ENCODE measurements around the gene TCP11L1.
"Not testable (repeated sequence)": the region's sequence is repeated elsewhere in the genome, so short reads cannot be mapped to it uniquely, and the experiment has no call there.

Gene TCP11L1

GRCh38 chr11:33067294-33067693 lies 27.9 kb downstream of the TCP11L1 start:
- Mint-ChIP-seq H3K27ac (no peak overlapping the region), H3K4me1 (ENCODE audit: low read depth) (peaks cover 32% of the 10 kb centered on the region), H3K9me3 (no peaks in the 10 kb centered on the region), H3K27me3 (no peaks in the 10 kb centered on the region), H3K36me3 (ENCODE audit: low read depth) (peaks cover 81% of the 10 kb centered on the region), H3K4me3 (no peak overlapping the region)
- DNase-seq: no peak

- H3K27me3 Mint-ChIP-seq: no peaks in the 10 kb centered on the region
- peaks cover 17% of the 10 kb centered on the region for H3K4me1 Mint-ChIP-seq (ENCODE audit: low read depth)
- no peak for DNase-seq
- no peak overlapping the region for H3K4me3 Mint-ChIP-seq
- H3K9me3 Mint-ChIP-seq: no peaks in the 10 kb centered on the region
- H3K27ac Mint-ChIP-seq: no peak overlapping the region
- H3K36me3 Mint-ChIP-seq (ENCODE audit: low read depth): peaks cover 84% of the 10 kb centered on the region
These were observed 29.4 kb downstream of the TCP11L1 start for GRCh38 chr11:33068611-33069340.

GRCh38 chr11:33072465-33072864 lies 33.1 kb downstream of the TCP11L1 start:
- DNase-seq: no peak
- Mint-ChIP-seq H3K9me3 (no peaks in the 10 kb centered on the region), H3K4me3 (no peak overlapping the region), H3K36me3 (ENCODE audit: low read depth) (peaks cover 85% of the 10 kb centered on the region), H3K4me1 (ENCODE audit: low read depth) (no peaks in the 10 kb centered on the region), H3K27me3 (no peaks in the 10 kb centered on the region), H3K27ac (no peak overlapping the region)

- no peaks in the 10 kb centered on the region for H3K4me1 Mint-ChIP-seq (ENCODE audit: low read depth)
These were observed 44.5 kb downstream of the TCP11L1 start for GRCh38 chr11:33083918-33084317.

GRCh38 chr11:33086017-33086416 lies 46.6 kb downstream of the TCP11L1 start:
- Mint-ChIP-seq H3K27ac (no peak overlapping the region), H3K27me3 (no peaks in the 10 kb centered on the region)

More at GRCh38 chr11:33083918-33084317, 44.5 kb downstream of the TCP11L1 start:
- H3K9me3 Mint-ChIP-seq: no peaks in the 10 kb centered on the region
- H3K36me3 Mint-ChIP-seq (ENCODE audit: low read depth): peaks cover 78% of the 10 kb centered on the region
- no peak overlapping the region for H3K4me3 Mint-ChIP-seq
- H3K27ac Mint-ChIP-seq: peak overlapping the region; percentile 33
- no peaks in the 10 kb centered on the region for H3K27me3 Mint-ChIP-seq
- no peak for DNase-seq

GRCh38 chr11:33089776-33090175 lies 50.4 kb downstream of the TCP11L1 start:
- no peak overlapping the region for H3K4me3 Mint-ChIP-seq
- no peaks in the 10 kb centered on the region for H3K27me3 Mint-ChIP-seq
- no peak overlapping the region for H3K27ac Mint-ChIP-seq
- H3K4me1 Mint-ChIP-seq (ENCODE audit: low read depth): no peaks in the 10 kb centered on the region
- H3K36me3 Mint-ChIP-seq (ENCODE audit: low read depth): peaks cover 65% of the 10 kb centered on the region
- no peak for DNase-seq
- no peaks in the 10 kb centered on the region for H3K9me3 Mint-ChIP-seq

More at GRCh38 chr11:33086017-33086416, 46.6 kb downstream of the TCP11L1 start:
- DNase-seq: no peak
- Mint-ChIP-seq H3K9me3 (no peaks in the 10 kb centered on the region), H3K36me3 (ENCODE audit: low read depth) (peaks cover 77% of the 10 kb centered on the region), H3K4me1 (ENCODE audit: low read depth) (no peaks in the 10 kb centered on the region), H3K4me3 (no peak overlapping the region)

GRCh38 chr11:33094157-33094556 lies 54.8 kb downstream of the TCP11L1 start:
- no peaks in the 10 kb centered on the region for H3K4me1 Mint-ChIP-seq (ENCODE audit: low read depth)
- no peak overlapping the region for H3K4me3 Mint-ChIP-seq
- H3K9me3 Mint-ChIP-seq: no peaks in the 10 kb centered on the region
- H3K36me3 Mint-ChIP-seq (ENCODE audit: low read depth): peaks cover 72% of the 10 kb centered on the region
- no peak overlapping the region for H3K27ac Mint-ChIP-seq
- DNase-seq: no peak
- no peaks in the 10 kb centered on the region for H3K27me3 Mint-ChIP-seq

- no peak overlapping the region for H3K4me3 Mint-ChIP-seq
- H3K36me3 Mint-ChIP-seq (ENCODE audit: low read depth): peaks cover 74% of the 10 kb centered on the region
- H3K9me3 Mint-ChIP-seq: no peaks in the 10 kb centered on the region
These were observed 64.5 kb downstream of the TCP11L1 start for GRCh38 chr11:33103836-33104235.

GRCh38 chr11:33109294-33109895 lies 70.0 kb downstream of the TCP11L1 start:
- no peaks in the 10 kb centered on the region for H3K9me3 Mint-ChIP-seq
- no peak overlapping the region for H3K27ac Mint-ChIP-seq
- DNase-seq: no peak
- H3K27me3 Mint-ChIP-seq: no peaks in the 10 kb centered on the region
- no peak overlapping the region for H3K4me3 Mint-ChIP-seq
- peaks cover 27% of the 10 kb centered on the region for H3K36me3 Mint-ChIP-seq (ENCODE audit: low read depth)
- H3K4me1 Mint-ChIP-seq (ENCODE audit: low read depth): no peaks in the 10 kb centered on the region

More at GRCh38 chr11:33103836-33104235, 64.5 kb downstream of the TCP11L1 start:
- H3K27me3 Mint-ChIP-seq: no peaks in the 10 kb centered on the region
- DNase-seq: no peak
- H3K27ac Mint-ChIP-seq: no peak overlapping the region
- H3K4me1 Mint-ChIP-seq (ENCODE audit: low read depth): no peaks in the 10 kb centered on the region

GRCh38 chr11:33110083-33110482 lies 70.7 kb downstream of the TCP11L1 start:
- Mint-ChIP-seq H3K36me3 (ENCODE audit: low read depth) (peaks cover 21% of the 10 kb centered on the region), H3K4me1 (ENCODE audit: low read depth) (no peaks in the 10 kb centered on the region), H3K4me3 (no peak overlapping the region)

GRCh38 chr11:33116535-33116934 lies 77.2 kb downstream of the TCP11L1 start:
- no peak overlapping the region for H3K4me3 Mint-ChIP-seq
- H3K9me3 Mint-ChIP-seq: no peaks in the 10 kb centered on the region
- no peak overlapping the region for H3K27ac Mint-ChIP-seq
- DNase-seq: no peak
- no peaks in the 10 kb centered on the region for H3K27me3 Mint-ChIP-seq
- peaks cover 1% of the 10 kb centered on the region for H3K36me3 Mint-ChIP-seq (ENCODE audit: low read depth)
- peaks cover 3% of the 10 kb centered on the region for H3K4me1 Mint-ChIP-seq (ENCODE audit: low read depth)

More at GRCh38 chr11:33110083-33110482, 70.7 kb downstream of the TCP11L1 start:
- Mint-ChIP-seq H3K27me3 (no peaks in the 10 kb centered on the region), H3K9me3 (no peaks in the 10 kb centered on the region), H3K27ac (no peak overlapping the region)
- no peak for DNase-seq

- not testable (repeated sequence) for H3K27ac Mint-ChIP-seq; H3K4me1 Mint-ChIP-seq (ENCODE audit: low read depth); H3K27me3 Mint-ChIP-seq; H3K4me3 Mint-ChIP-seq; DNase-seq; H3K9me3 Mint-ChIP-seq
- peaks cover 22% of the 10 kb centered on the region for H3K36me3 Mint-ChIP-seq (ENCODE audit: low read depth)
These were observed 83.3 kb downstream of the TCP11L1 start for GRCh38 chr11:33122696-33123095.

Data from activated T-cell treated with anti-CD3 and anti-CD28 coated beads, Interleukin-2, amount 50 U/mL, for 24 hours (primary cell).